HG03159 (cell line): ENCODE results near the gene NFYC.
A peak's percentile ranks its signal among the peaks of the same experiment; 100 is the strongest.

Experiments used
- ATAC-seq: cut with Tn5 transposase; IDR thresholded peaks from one replicate; pipeline ENCODE4 v1.9.1; 2021; ENCODE audit warnings: mild to moderate bottlenecking, moderate library complexity; ENCODE audit not compliant: unreplicated experiment

NFYC gene

DNA sequence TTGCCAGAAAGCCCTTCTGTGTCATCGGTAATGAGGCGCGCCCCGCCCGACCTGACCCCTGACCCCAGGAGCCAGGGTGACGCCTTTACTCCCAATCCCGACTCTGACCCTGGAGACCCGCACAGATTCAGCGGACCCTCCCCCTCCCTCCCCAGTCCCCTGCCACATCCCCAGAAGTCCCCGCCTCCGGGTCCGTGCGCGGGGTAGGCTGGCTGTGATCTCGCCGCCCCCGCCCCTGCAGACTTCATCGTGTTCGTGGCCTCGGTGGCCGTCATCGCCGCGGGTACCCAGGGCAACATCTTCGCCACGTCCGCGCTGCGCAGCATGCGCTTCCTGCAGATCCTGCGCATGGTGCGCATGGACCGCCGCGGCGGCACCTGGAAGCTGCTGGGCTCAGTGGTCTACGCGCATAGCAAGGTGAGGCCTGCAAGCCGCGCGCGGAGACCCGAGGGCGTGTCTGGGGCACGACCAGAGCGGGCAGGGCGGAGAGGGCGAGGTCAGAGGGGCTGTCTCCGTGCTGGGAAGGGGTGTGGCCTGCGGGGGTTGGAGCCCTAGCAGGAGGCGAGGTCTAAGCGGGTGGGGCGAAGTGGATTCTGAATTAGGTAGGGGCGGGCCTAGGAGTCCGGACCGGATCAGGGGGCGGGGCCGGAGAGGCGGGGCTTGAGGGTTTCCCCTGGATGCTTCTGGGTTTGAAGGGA, 126.9 kb downstream of the NFYC start:
- ATAC-seq: peak; percentile 75

DNA sequence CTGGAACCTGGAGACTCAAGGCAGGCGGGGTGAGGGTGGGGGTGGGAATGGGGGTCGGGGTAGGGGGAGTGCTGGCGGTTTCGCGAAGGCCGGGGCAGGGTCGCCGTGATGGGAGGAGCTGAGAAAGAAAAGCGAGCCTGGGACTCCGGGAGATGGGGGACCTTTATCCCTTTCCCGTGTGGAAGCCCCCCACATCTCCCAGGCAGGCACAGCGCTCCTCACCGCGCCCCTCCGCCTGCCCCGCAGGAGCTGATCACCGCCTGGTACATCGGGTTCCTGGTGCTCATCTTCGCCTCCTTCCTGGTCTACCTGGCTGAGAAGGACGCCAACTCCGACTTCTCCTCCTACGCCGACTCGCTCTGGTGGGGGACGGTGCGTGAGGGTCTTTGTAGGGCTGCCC, 127.6 kb downstream of the NFYC start:
- no peak for ATAC-seq

DNA sequence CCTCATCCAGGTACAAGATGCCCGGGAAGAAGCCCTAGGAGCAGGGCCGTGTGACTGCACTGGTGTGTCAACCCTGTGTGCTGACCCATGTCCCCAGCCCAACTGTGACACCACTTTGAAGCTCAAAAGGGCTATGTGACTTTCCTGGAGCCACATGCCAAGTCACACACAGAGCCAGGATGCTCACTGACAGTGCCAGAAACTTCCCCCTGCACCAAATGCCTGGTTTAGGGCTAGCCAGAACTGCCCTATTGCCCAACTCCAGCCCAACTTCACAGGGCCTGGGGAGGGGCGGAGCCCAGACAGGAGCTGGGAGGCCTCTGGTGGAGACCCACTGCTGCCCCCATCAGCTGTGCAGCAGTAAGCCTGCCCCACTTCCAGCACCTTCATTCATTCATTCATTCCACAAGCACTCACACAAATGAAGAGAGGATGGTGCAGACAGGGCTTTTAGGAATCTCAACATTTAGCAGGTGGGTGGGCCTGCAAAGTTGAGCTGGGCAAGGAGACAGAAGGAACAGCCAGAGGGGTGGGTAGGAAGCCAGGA, 128.8 kb downstream of the NFYC start:
- ATAC-seq: no peak
